T-helper 22 cell (primary cell): Measurements from ENCODE around the gene UBE2G2.

Experiments
- DNase-seq: peaks from one replicate; pipeline ENCODE4 v3.0.0-alpha.2; 2020; ENCODE audit warnings: low read depth

UBE2G2 gene

GRCh38 chr21:44763451-44764318 is 37.9 kb downstream of the UBE2G2 start:
- no peak for DNase-seq

GRCh38 chr21:44763050-44763378 is 38.6 kb downstream of the UBE2G2 start:
- no peak for DNase-seq

GRCh38 chr21:44762221-44763049 is 39.2 kb downstream of the UBE2G2 start:
- no peak for DNase-seq

GRCh38 chr21:44761747-44762208 is 39.8 kb downstream of the UBE2G2 start:
- DNase-seq, result no peak

- DNase-seq, result no peak
Measured at GRCh38 chr21:44761011-44761729, 40.5 kb downstream of the UBE2G2 start.

- no peak for DNase-seq
Measured at GRCh38 chr21:44760376-44760775, 41.2 kb downstream of the UBE2G2 start.

- no peak for DNase-seq
Measured at GRCh38 chr21:44759628-44760285, 41.9 kb downstream of the UBE2G2 start.

GRCh38 chr21:44758781-44759627 is 42.6 kb downstream of the UBE2G2 start:
- DNase-seq, result no peak

- DNase-seq, result no peak
Measured at GRCh38 chr21:44758141-44758561, 43.5 kb downstream of the UBE2G2 start.

- no peak for DNase-seq
Measured at GRCh38 chr21:44757731-44758130, 43.9 kb downstream of the UBE2G2 start.

- DNase-seq, result no peak
Measured at GRCh38 chr21:44756423-44757185, 45.0 kb downstream of the UBE2G2 start.

- no peak for DNase-seq
Measured at GRCh38 chr21:44755227-44755626, 46.4 kb downstream of the UBE2G2 start.

GRCh38 chr21:44753357-44753756 is 48.3 kb downstream of the UBE2G2 start:
- DNase-seq, result no peak

- DNase-seq, result no peak
Measured at GRCh38 chr21:44752671-44753235, 48.9 kb downstream of the UBE2G2 start.

GRCh38 chr21:44751799-44752636 is 49.6 kb downstream of the UBE2G2 start:
- no peak for DNase-seq

GRCh38 chr21:44751186-44751798 is 50.3 kb downstream of the UBE2G2 start:
- no peak for DNase-seq

- no peak for DNase-seq
Measured at GRCh38 chr21:44750675-44751025, 51.0 kb downstream of the UBE2G2 start.
